DND-41 (cell line): Measurements from ENCODE around the gene DEPDC4.

ENCODE experiments used
- EZH2 ChIP-seq: IDR thresholded peaks from 3 replicates; pipeline ENCODE4 v1.6.1; 2012; ENCODE audit warnings: borderline replicate concordance, low read depth, mild to moderate bottlenecking, moderate library complexity, low read length, inconsistent platforms; ENCODE audit not compliant: severe bottlenecking
- TF ChIP-seq, protein P1 (sequence below): IDR thresholded peaks from 2 replicates; pipeline ENCODE4 v1.5.1; 2012; ENCODE audit warnings: borderline replicate concordance, low read length, moderate library complexity, mild to moderate bottlenecking; ENCODE audit not compliant: poor library complexity, severe bottlenecking; ENCODE audit errors: extremely low read depth

- TF ChIP-seq, protein P1, sequence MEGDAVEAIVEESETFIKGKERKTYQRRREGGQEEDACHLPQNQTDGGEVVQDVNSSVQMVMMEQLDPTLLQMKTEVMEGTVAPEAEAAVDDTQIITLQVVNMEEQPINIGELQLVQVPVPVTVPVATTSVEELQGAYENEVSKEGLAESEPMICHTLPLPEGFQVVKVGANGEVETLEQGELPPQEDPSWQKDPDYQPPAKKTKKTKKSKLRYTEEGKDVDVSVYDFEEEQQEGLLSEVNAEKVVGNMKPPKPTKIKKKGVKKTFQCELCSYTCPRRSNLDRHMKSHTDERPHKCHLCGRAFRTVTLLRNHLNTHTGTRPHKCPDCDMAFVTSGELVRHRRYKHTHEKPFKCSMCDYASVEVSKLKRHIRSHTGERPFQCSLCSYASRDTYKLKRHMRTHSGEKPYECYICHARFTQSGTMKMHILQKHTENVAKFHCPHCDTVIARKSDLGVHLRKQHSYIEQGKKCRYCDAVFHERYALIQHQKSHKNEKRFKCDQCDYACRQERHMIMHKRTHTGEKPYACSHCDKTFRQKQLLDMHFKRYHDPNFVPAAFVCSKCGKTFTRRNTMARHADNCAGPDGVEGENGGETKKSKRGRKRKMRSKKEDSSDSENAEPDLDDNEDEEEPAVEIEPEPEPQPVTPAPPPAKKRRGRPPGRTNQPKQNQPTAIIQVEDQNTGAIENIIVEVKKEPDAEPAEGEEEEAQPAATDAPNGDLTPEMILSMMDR = no peak
- no peak for TF ChIP-seq EZH2
Measured at GRCh38 chr12:100302081-100302480, 35.2 kb upstream of the DEPDC4 start.
